ENCODE results near the gene ZPR1.

ZPR1 gene

GRCh38 chr11:116823031-116823843, 35.4 kb upstream of the ZPR1 start, which contains the start of gene APOA4:
Gene APOA4, minus strand, starts transcription at chr11:116823304. Its CDS starts 113 bp downstream, at chr11:116823191.
- no peak for DNase-seq (ENCODE audit: low spot score)
- in situ Hi-C loops (cut with MboI; ENCODE audit: low pct_unique_long_range_greater_than_20kb, low sequenced_read_pairs, unreplicated experiment), result no loop called here
- TF ChIP-seq CTCF (IDR thresholded peaks at IDR 0.05; ENCODE audit: extremely low read depth, insufficient read depth, missing control alignments), result no peak

GRCh38 chr11:116822575-116822974, 34.8 kb upstream of the ZPR1 start:
- DNase-seq (ENCODE audit: low spot score), result no peak
- TF ChIP-seq CTCF (IDR thresholded peaks at IDR 0.05; ENCODE audit: extremely low read depth, insufficient read depth, missing control alignments), result no peak
- in situ Hi-C loops (cut with MboI; ENCODE audit: low pct_unique_long_range_greater_than_20kb, low sequenced_read_pairs, unreplicated experiment), result no loop called here

- no peak for TF ChIP-seq CTCF (IDR thresholded peaks at IDR 0.05; ENCODE audit: extremely low read depth, insufficient read depth, missing control alignments)
- in situ Hi-C loops (cut with MboI; ENCODE audit: low pct_unique_long_range_greater_than_20kb, low sequenced_read_pairs, unreplicated experiment), result no loop called here
- no peak for DNase-seq (ENCODE audit: low spot score)
These were observed 33.5 kb upstream of the ZPR1 start for GRCh38 chr11:116821050-116821918.

- in situ Hi-C loops (cut with MboI; ENCODE audit: low pct_unique_long_range_greater_than_20kb, low sequenced_read_pairs, unreplicated experiment), result no loop called here
- TF ChIP-seq CTCF (IDR thresholded peaks at IDR 0.05; ENCODE audit: extremely low read depth, insufficient read depth, missing control alignments), result no peak
- DNase-seq (ENCODE audit: low spot score), result no peak
These were observed 31.2 kb upstream of the ZPR1 start for GRCh38 chr11:116819049-116819448.

GRCh38 chr11:116814502-116814901, 26.7 kb upstream of the ZPR1 start:
- no peak for DNase-seq (ENCODE audit: low spot score)
- in situ Hi-C loops (cut with MboI; ENCODE audit: low pct_unique_long_range_greater_than_20kb, low sequenced_read_pairs, unreplicated experiment), result no loop called here
- TF ChIP-seq CTCF (IDR thresholded peaks at IDR 0.05; ENCODE audit: extremely low read depth, insufficient read depth, missing control alignments), result no peak

- in situ Hi-C loops (cut with MboI; ENCODE audit: low pct_unique_long_range_greater_than_20kb, low sequenced_read_pairs, unreplicated experiment), result no loop called here
- no peak for TF ChIP-seq CTCF (IDR thresholded peaks at IDR 0.05; ENCODE audit: extremely low read depth, insufficient read depth, missing control alignments)
- DNase-seq (ENCODE audit: low spot score), result no peak
These were observed 26.1 kb upstream of the ZPR1 start for GRCh38 chr11:116813781-116814471.

Data from GM13977 (cell line).